ENCODE measurements around the gene SPART. TPM values are rescaled to one million over a fixed set of nuclear protein-coding genes. Genes with fewer than 3 reads are reported as not detected.
A peak's percentile ranks its signal among the peaks of the same experiment; 100 is the strongest.

Gene SPART
- total RNA-seq, 4 donors from 2014 or later, result 33.9 to 51.2 (median 38.1) TPM

DNA sequence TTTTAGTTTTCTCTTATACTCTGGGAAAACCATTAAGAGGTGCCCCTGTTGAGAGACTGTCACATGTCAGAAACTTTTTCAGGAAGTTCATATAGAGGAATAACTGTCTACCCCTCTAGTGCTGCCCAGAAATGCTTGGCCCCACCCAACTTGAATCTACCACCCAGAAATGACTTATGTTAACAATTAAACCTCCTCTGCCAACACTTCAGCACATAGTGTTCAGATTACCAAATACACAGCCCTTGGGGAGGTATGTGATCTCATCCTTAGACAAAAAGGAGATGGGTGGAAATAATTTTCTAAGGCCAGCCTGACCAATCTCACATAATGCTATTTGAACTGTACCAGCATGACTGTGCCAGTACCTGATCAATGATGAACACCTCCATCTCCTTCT is 84.2 kb downstream of the SPART start:
- intact Hi-C loops (cut with DNase I; ENCODE audit: low total_unique reads), result no loop called here
- no peak for TF ChIP-seq POLR2A (IDR thresholded peaks at IDR 0.05)
- TF ChIP-seq, protein P1, sequence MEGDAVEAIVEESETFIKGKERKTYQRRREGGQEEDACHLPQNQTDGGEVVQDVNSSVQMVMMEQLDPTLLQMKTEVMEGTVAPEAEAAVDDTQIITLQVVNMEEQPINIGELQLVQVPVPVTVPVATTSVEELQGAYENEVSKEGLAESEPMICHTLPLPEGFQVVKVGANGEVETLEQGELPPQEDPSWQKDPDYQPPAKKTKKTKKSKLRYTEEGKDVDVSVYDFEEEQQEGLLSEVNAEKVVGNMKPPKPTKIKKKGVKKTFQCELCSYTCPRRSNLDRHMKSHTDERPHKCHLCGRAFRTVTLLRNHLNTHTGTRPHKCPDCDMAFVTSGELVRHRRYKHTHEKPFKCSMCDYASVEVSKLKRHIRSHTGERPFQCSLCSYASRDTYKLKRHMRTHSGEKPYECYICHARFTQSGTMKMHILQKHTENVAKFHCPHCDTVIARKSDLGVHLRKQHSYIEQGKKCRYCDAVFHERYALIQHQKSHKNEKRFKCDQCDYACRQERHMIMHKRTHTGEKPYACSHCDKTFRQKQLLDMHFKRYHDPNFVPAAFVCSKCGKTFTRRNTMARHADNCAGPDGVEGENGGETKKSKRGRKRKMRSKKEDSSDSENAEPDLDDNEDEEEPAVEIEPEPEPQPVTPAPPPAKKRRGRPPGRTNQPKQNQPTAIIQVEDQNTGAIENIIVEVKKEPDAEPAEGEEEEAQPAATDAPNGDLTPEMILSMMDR (IDR thresholded peaks at IDR 0.05), result no peak
- no peak overlapping the region for H3K4me3 ChIP-seq (ENCODE audit: low read depth, poor library complexity, severe bottlenecking)
- peak in 1 of 2 donors; percentile 36 for DNase-seq (ENCODE audit: low spot score in 2 of 2)

DNA sequence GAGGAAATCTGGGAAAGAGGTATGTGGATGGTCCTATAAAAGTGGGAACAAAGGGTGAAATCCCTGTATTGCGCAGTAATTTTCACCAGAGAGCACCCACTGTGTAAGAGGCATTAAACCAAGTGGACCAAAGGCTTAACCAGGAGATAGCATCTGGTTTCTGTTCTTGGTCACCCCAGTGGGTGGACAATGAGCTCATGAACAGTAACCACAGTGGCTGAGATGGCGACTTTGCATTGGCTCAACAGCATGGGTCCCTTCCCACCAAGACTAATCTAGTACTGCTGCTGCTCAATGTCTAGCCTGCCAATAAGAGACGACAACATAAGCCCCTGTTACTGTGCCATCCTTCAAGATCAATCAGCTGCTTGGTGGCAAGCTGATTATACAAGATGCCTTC is 85.2 kb downstream of the SPART start:
- no peak for TF ChIP-seq POLR2A (IDR thresholded peaks at IDR 0.05)
- TF ChIP-seq, protein P1 (IDR thresholded peaks at IDR 0.05), result no peak

DNA sequence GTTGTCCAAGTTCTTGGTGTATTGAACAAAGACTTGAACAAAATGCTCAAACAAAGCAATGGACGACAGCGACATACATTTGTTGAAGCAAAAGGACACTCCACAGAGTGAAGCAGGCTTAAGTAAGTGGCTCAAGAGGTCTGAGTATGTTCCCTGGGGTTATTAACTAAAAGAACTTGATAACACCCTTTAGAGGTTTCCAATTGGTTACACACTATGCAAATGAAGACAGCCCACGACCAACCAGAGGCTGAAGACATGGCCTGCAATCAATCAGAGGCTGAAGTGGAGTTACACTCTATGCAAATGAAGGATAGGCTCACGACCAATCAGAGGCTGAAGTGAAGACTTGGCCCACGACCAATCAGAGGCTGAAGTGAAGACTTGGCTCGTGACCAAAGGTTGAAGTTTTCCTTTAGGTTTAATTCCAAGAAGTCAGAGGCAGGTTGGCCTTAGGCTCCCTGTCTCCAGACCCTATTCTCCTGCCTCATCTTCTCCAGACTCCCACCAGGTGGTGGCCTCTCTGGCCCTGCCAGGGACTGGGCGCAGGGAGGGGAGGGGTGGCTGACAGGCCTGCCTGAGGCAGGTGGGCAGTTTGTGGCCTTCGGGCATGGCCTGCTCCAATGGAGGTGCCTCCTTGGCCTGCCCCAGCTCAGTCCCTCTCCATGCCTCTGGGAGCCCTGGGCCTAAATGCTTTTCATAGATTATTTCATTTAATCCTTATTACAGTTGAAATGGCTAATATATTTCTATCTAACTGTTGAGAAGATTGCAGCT is 86.6 kb downstream of the SPART start:
- TF ChIP-seq, protein P1 (IDR thresholded peaks at IDR 0.05), result no peak
- TF ChIP-seq POLR2A (IDR thresholded peaks at IDR 0.05), result no peak
- H3K4me3 ChIP-seq (ENCODE audit: low read depth, poor library complexity, severe bottlenecking), result no peak overlapping the region
- 84 to 90% methylated on average over 8 of the region's 8 CpGs for WGBS, 2 donors
- DNase-seq (ENCODE audit: low spot score in 2 of 2), result no peak
- intact Hi-C loops (cut with DNase I; ENCODE audit: low total_unique reads), result no loop called here

More for the DNA sequence above, 85.2 kb downstream of the SPART start:
- DNase-seq (ENCODE audit: low spot score in 2 of 2), result no peak
- WGBS, 2 donors, result 85 to 86% methylated on average over 3 of the region's 3 CpGs
- no peak overlapping the region for H3K4me3 ChIP-seq (ENCODE audit: low read depth, poor library complexity, severe bottlenecking)
- intact Hi-C loops (cut with DNase I; ENCODE audit: low total_unique reads), result no loop called here

DNA sequence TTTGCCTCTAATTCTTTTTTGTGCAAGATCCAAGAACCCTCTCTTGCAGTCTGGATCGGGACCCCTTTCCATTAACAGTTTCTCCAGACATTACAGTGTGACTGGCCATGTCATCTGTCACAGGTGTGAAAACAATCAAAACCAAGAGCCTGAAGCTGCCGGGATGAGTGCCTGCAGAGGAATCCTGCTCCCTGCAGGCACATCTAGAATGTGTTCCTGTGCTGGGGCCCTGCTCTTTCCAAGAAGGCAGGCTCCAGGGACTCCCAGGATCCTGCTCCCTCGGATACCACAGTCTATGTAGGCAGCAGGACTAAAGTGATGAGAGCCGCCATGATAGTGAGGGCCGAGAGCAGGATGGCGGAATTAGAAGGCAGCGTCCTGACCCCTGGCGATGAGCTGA is 87.4 kb downstream of the SPART start:
- 88 to 90% methylated on average over 8 of the region's 8 CpGs for WGBS, 2 donors
- no peak overlapping the region for H3K4me3 ChIP-seq (ENCODE audit: low read depth, poor library complexity, severe bottlenecking)
- intact Hi-C loops (cut with DNase I; ENCODE audit: low total_unique reads), result no loop called here
- TF ChIP-seq, protein P1 (IDR thresholded peaks at IDR 0.05), result no peak
- no peak for TF ChIP-seq POLR2A (IDR thresholded peaks at IDR 0.05)
- no peak for DNase-seq (ENCODE audit: low spot score in 2 of 2)

Other genes starting within 250 kb of the SPART start
- gene DCLK1, start 215.0 kb downstream of the SPART start, total RNA-seq, result 10 to 100 TPM in 3 of 4 donors, 1 to 10 TPM in 1; 10.0 to 41.1 (median 19.5) TPM
- not detected for gene SOHLH2, start 131.8 kb downstream of the SPART start, total RNA-seq
- under 1 TPM in 2 of 4 donors, not detected in 2; 0.47 to 0.49 TPM for gene CCDC169, start 48.6 kb downstream of the SPART start, total RNA-seq
- gene CCNA1, start 86.1 kb upstream of the SPART start, total RNA-seq, result not detected